IMR-90 (cell line): ENCODE measurements around the gene PGM2. TPM values are rescaled to one million over a fixed set of nuclear protein-coding genes. Genes with fewer than 3 reads are reported as not detected.

Source experiments
- ATAC-seq: fragments of 200-7000 bp; cut with Tn5 transposase; 2 replicates; pipeline ENCODE4 v1.9.1; 2020; ENCODE audit warnings: low read depth, mild to moderate bottlenecking, moderate library complexity
- BruUV-seq: library from RNA; stranded (reverse); fragments of 400-500 nt; replicated peaks from 2 replicates; lab custom pipeline; 2021; lab: Mats Ljungman, UMichigan
- CTCF ChIA-PET: fragments of 300-600 bp; formaldehyde crosslinking; extraction: SDS; loops from one replicate; lab custom pipeline; 2021; ENCODE audit warnings: antibody characterized with exemption; lab: Yijun Ruan, JAX
- POLR2A ChIA-PET: fragments of 300-600 bp; sonication (Branson Sonifier 250); formaldehyde crosslinking; loops from one replicate; lab custom pipeline; 2022; ENCODE audit warnings: antibody characterized with exemption; ENCODE audit not compliant: unreplicated experiment; lab: Charles Lee
- DNase-seq: peaks from one replicate; pipeline ENCODE4 v3.0.0; 2013
- H2AFZ ChIP-seq: replicated peaks from 2 replicates; pipeline ENCODE3; 2013; ENCODE audit warnings: low read length, mild to moderate bottlenecking; ENCODE audit not compliant: poor library complexity
- H2AK5ac ChIP-seq: 2 replicates; pipeline ENCODE4 v1.6.1; 2013; ENCODE audit warnings: low read depth, low read length, inconsistent platforms
- H2AK9ac ChIP-seq: replicated peaks from 2 replicates; pipeline ENCODE3; 2013; ENCODE audit warnings: mild to moderate bottlenecking, low read depth, low read length, moderate library complexity; ENCODE audit not compliant: poor library complexity
- H2BK120ac ChIP-seq: 2 replicates; pipeline ENCODE4 v1.6.1; 2013; ENCODE audit warnings: low read depth, low read length, inconsistent platforms
- H2BK15ac ChIP-seq: 3 replicates; pipeline ENCODE4 v1.6.1; 2013; ENCODE audit warnings: low read depth, low read length, inconsistent platforms
- H2BK20ac ChIP-seq: 2 replicates; pipeline ENCODE4 v1.6.1; 2013; ENCODE audit warnings: low read depth, mild to moderate bottlenecking, inconsistent platforms, low read length, moderate library complexity
- H2BK5ac ChIP-seq: 2 replicates; pipeline ENCODE4 v1.6.1; 2013; ENCODE audit warnings: mild to moderate bottlenecking, low read depth, low read length, inconsistent platforms; ENCODE audit not compliant: poor library complexity, severe bottlenecking
- H3K14ac ChIP-seq: replicated peaks from 2 replicates; pipeline ENCODE4 v1.6.1; 2013; ENCODE audit warnings: low read depth, low read length, inconsistent platforms
- H3K18ac ChIP-seq: 2 replicates; pipeline ENCODE4 v1.6.1; 2013; ENCODE audit warnings: low read depth, low read length, control low read depth
- H3K23ac ChIP-seq: 2 replicates; pipeline ENCODE4 v1.6.1; 2013; ENCODE audit warnings: low read depth, low read length, inconsistent platforms
- H3K27ac ChIP-seq: 2 replicates; pipeline ENCODE4 v1.5.1; 2013; ENCODE audit warnings: mild to moderate bottlenecking, control low read depth, low read length; ENCODE audit not compliant: insufficient read depth
- H3K27me3 ChIP-seq: 2 replicates; pipeline ENCODE4 v1.6.1; 2013; ENCODE audit warnings: low read length; ENCODE audit not compliant: control insufficient read depth, insufficient read depth
- H3K36me3 ChIP-seq: 2 replicates; pipeline ENCODE4 v1.6.1; 2013; ENCODE audit warnings: low read length, mixed read lengths; ENCODE audit not compliant: control insufficient read depth, insufficient read depth
- H3K4ac ChIP-seq: 2 replicates; pipeline ENCODE4 v1.6.1; 2013; ENCODE audit warnings: low read depth, low read length, inconsistent platforms
- H3K4me1 ChIP-seq: 2 replicates; pipeline ENCODE4 v1.6.1; 2013; ENCODE audit warnings: low read length, mixed read lengths; ENCODE audit not compliant: control insufficient read depth, insufficient read depth
- H3K4me2 ChIP-seq: 2 replicates; pipeline ENCODE4 v1.6.1; 2013; ENCODE audit warnings: low read depth, mild to moderate bottlenecking, control low read depth, low read length, moderate library complexity
- H3K4me3 ChIP-seq: 2 replicates; pipeline ENCODE4 v1.5.1; 2013; ENCODE audit warnings: low read depth, mild to moderate bottlenecking, control low read depth, low read length, moderate library complexity; ENCODE audit not compliant: insufficient read depth
- H3K56ac ChIP-seq: 2 replicates; pipeline ENCODE4 v1.6.1; 2013; ENCODE audit warnings: low read length, inconsistent platforms; ENCODE audit not compliant: insufficient read depth; ENCODE audit errors: extremely low read depth
- H3K79me1 ChIP-seq, 2 experiments: 2 replicates each; pipeline ENCODE4 v1.6.1; 2013; ENCODE audit warnings: low read length in 2 of 2, inconsistent platforms in 1 of 2, low read depth in 1 of 2
- H3K9ac ChIP-seq: 2 replicates; pipeline ENCODE4 v1.6.1; 2013; ENCODE audit warnings: low read depth, low read length, control low read depth
- H3K9me1 ChIP-seq: 2 replicates; pipeline ENCODE4 v1.6.1; 2013; ENCODE audit warnings: low read length, inconsistent platforms; ENCODE audit not compliant: insufficient read depth
- H3K9me3 ChIP-seq: 2 replicates; pipeline ENCODE4 v1.6.1; 2013; ENCODE audit warnings: low read length; ENCODE audit not compliant: control insufficient read depth, insufficient read depth
- H4K20me1 ChIP-seq: 2 replicates; pipeline ENCODE4 v1.6.1; 2013; ENCODE audit warnings: low read length, inconsistent platforms; ENCODE audit not compliant: insufficient read depth
- H4K5ac ChIP-seq: 2 replicates; pipeline ENCODE4 v1.6.1; 2013; ENCODE audit warnings: mild to moderate bottlenecking, low read depth, low read length, control low read depth
- H4K8ac ChIP-seq, 2 experiments: 2 replicates each; pipeline ENCODE4 v1.6.1; 2013; ENCODE audit warnings: low read depth in 2 of 2, low read length in 2 of 2, control low read depth in 1 of 2, inconsistent platforms in 1 of 2
- H4K91ac ChIP-seq: 2 replicates; pipeline ENCODE4 v1.6.1; 2013; ENCODE audit warnings: low read depth, low read length, inconsistent platforms; ENCODE audit not compliant: insufficient read depth
- BHLHE40 ChIP-seq: fragments of 150-350 bp; IDR thresholded peaks from 2 replicates; pipeline ENCODE4 v1.6.1; 2016; ENCODE audit warnings: mild to moderate bottlenecking, low read depth, low read length
- CEBPB ChIP-seq: IDR thresholded peaks from 2 replicates; pipeline ENCODE4 v1.6.1; 2012; ENCODE audit warnings: low read depth, low read length, improper control_type of control experiment
- CHD1 ChIP-seq: IDR thresholded peaks from 2 replicates; pipeline ENCODE4 v1.6.1; 2012; ENCODE audit warnings: low read depth, low read length, improper control_type of control experiment
- FOS ChIP-seq: fragments of 150-350 bp; IDR thresholded peaks from 2 replicates; pipeline ENCODE4 v1.6.1; 2016; ENCODE audit warnings: low read depth, low read length
- MAFK ChIP-seq: IDR thresholded peaks from 2 replicates; pipeline ENCODE4 v1.6.1; 2012; ENCODE audit warnings: low read depth, low read length, improper control_type of control experiment
- MAZ ChIP-seq: IDR thresholded peaks from 2 replicates; pipeline ENCODE4 v1.6.1; 2012; ENCODE audit warnings: low read depth, mild to moderate bottlenecking, low read length, improper control_type of control experiment, moderate library complexity, borderline replicate concordance
- MXI1 ChIP-seq: IDR thresholded peaks from 2 replicates; pipeline ENCODE4 v1.6.1; 2012; ENCODE audit warnings: low read depth, mild to moderate bottlenecking, low read length, moderate library complexity, borderline replicate concordance
- NFE2L2 ChIP-seq: fragments of 150-350 bp; IDR thresholded peaks from 2 replicates; pipeline ENCODE4 v1.6.1; 2016; ENCODE audit warnings: low read depth, mild to moderate bottlenecking, low read length
- POLR2A ChIP-seq: IDR thresholded peaks from 2 replicates; pipeline ENCODE4 v1.6.1; 2012; ENCODE audit warnings: mild to moderate bottlenecking, low read depth, low read length
- RAD21 ChIP-seq: IDR thresholded peaks from 2 replicates; pipeline ENCODE4 v1.6.1; 2012; ENCODE audit warnings: low read length, improper control_type of control experiment
- RCOR1 ChIP-seq: IDR thresholded peaks from 2 replicates; pipeline ENCODE4 v1.6.1; 2012; ENCODE audit warnings: mild to moderate bottlenecking, low read length, improper control_type of control experiment; ENCODE audit not compliant: insufficient replicate concordance
- RFX5 ChIP-seq: IDR thresholded peaks from 2 replicates; pipeline ENCODE4 v1.8.0; 2012; ENCODE audit warnings: low read depth, mild to moderate bottlenecking, low read length, moderate library complexity
- SMC3 ChIP-seq: fragments of 150-350 bp; IDR thresholded peaks from 2 replicates; pipeline ENCODE4 v1.6.1; 2016; ENCODE audit warnings: low read depth, mild to moderate bottlenecking, antibody characterized with exemption, low read length, moderate library complexity
- WGBS, 2 experiments: methylation state at CpG; one replicate each; pipeline versions ENCODE4 v1.1.5 to v1.1.7; 2013; ENCODE audit warnings: missing lambda C conversion rate in 2 of 2; ENCODE audit not compliant: insufficient read length in 1 of 2; ENCODE audit errors: extremely low coverage in 2 of 2; 5-methylcytosine and 5-hydroxymethylcytosine counted together
- dilution Hi-C: fragments of 300-500 bp; cut with HindIII; formaldehyde crosslinking; loops from one replicate; pipeline ENCODE4 v1.14.3; 2018; ENCODE audit warnings: low sequenced_read_pairs; ENCODE audit not compliant: unreplicated experiment
- in situ Hi-C: fragments of 300-500 bp; cut with MboI; formaldehyde crosslinking; loops from 3 replicates; pipeline ENCODE4 v1.14.3; 2019; ENCODE audit warnings: low sequenced_read_pairs, inconsistent platforms, mixed read lengths
- intact Hi-C: fragments of 100-400 bp; cut with micrococcal nuclease; formaldehyde crosslinking; loops from 2 replicates; pipeline ENCODE4 v1.10.0; 2022
- polyA plus RNA-seq, 3 experiments: library from polyadenylated mRNA; depleted of rRNA; stranded (reverse); fragments of >200 nt; gene quantifications; 2 replicates each; pipeline ENCODE4 v1.2.3, GENCODE V29; 2012; ENCODE audit warnings: low replicate concordance in 1 of 3
- total RNA-seq: library from RNA; depleted of rRNA; stranded (reverse); fragments of >200 nt; gene quantifications from 2 replicates; pipeline ENCODE4 v1.2.3, GENCODE V29; 2012
- TF ChIP-seq, protein P1 (sequence below): fragments of 150-350 bp; IDR thresholded peaks from 2 replicates; pipeline ENCODE4 v1.6.1; 2017; ENCODE audit warnings: mild to moderate bottlenecking, antibody characterized with exemption, low read length, low read depth
- TF ChIP-seq, protein P2 (sequence below): fragments of 150-350 bp; IDR thresholded peaks from 2 replicates; pipeline ENCODE4 v1.6.1; 2016; ENCODE audit warnings: low read depth, mild to moderate bottlenecking, low read length, moderate library complexity, borderline replicate concordance
- TF ChIP-seq, protein P3 (sequence below): conservative IDR thresholded peaks from 2 replicates; pipeline ENCODE4 v1.5.1; 2012; ENCODE audit warnings: mild to moderate bottlenecking, low read depth, low read length, improper control_type of control experiment

PGM2 gene
- total and polyA plus RNA-seq, 2 of the 4 experiments (the other 2 are of a cell fraction) = 18.7 to 26.2 TPM

DNA sequence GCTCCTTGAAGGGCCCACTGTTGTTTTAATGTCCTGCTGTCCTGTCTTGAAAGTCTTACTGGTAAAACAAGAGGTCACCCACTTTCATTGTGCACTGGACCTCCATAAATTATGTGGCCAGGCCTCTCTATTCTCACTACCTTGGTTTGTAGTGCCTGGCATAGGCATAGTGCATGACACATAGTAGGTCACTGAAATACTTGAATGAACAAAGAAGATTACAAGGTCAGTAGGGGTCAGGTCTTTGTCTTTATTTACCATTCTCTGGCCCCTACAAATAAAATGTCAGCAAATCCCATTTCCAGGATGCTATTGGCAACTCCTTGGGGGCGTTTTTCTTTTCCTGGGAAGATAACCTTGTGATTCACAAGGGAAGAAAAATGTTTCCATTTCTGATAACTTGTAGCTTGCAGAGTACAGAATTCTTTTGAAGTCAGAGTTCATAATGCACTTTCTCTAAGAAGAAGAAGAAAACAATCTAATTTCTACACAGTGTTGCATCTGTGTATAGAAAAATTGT lies 1.4 kb downstream of the PGM2 start:
- TF ChIP-seq CEBPB (no peak), BHLHE40 (no peak), RAD21 (no peak), MXI1 (no peak), MAZ (no peak), POLR2A (no peak), FOS (no peak), RCOR1 (no peak), RFX5 (no peak), SMC3 (no peak), CHD1 (no peak), MAFK (no peak), NFE2L2 (no peak)
- TF ChIP-seq, protein P1, sequence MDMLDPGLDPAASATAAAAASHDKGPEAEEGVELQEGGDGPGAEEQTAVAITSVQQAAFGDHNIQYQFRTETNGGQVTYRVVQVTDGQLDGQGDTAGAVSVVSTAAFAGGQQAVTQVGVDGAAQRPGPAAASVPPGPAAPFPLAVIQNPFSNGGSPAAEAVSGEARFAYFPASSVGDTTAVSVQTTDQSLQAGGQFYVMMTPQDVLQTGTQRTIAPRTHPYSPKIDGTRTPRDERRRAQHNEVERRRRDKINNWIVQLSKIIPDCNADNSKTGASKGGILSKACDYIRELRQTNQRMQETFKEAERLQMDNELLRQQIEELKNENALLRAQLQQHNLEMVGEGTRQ = no peak
- TF ChIP-seq, protein P2, sequence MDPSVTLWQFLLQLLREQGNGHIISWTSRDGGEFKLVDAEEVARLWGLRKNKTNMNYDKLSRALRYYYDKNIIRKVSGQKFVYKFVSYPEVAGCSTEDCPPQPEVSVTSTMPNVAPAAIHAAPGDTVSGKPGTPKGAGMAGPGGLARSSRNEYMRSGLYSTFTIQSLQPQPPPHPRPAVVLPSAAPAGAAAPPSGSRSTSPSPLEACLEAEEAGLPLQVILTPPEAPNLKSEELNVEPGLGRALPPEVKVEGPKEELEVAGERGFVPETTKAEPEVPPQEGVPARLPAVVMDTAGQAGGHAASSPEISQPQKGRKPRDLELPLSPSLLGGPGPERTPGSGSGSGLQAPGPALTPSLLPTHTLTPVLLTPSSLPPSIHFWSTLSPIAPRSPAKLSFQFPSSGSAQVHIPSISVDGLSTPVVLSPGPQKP = no peak
- TF ChIP-seq, protein P3, sequence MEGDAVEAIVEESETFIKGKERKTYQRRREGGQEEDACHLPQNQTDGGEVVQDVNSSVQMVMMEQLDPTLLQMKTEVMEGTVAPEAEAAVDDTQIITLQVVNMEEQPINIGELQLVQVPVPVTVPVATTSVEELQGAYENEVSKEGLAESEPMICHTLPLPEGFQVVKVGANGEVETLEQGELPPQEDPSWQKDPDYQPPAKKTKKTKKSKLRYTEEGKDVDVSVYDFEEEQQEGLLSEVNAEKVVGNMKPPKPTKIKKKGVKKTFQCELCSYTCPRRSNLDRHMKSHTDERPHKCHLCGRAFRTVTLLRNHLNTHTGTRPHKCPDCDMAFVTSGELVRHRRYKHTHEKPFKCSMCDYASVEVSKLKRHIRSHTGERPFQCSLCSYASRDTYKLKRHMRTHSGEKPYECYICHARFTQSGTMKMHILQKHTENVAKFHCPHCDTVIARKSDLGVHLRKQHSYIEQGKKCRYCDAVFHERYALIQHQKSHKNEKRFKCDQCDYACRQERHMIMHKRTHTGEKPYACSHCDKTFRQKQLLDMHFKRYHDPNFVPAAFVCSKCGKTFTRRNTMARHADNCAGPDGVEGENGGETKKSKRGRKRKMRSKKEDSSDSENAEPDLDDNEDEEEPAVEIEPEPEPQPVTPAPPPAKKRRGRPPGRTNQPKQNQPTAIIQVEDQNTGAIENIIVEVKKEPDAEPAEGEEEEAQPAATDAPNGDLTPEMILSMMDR = no peak
- Histone ChIP-seq H2AFZ (no peak overlapping the region), H2BK5ac (no peak overlapping the region), H4K20me1 (no peaks in the 10 kb centered on the region; the same call in 1 of the 2 replicates), H3K4me3 (0 out of 2 replicates have a peak overlapping the region, but pooled peaks have one; percentile 21), H3K9me1 (no peaks in the 10 kb centered on the region), H3K14ac (no peak overlapping the region), H3K23ac (peak overlapping the region; percentile 15; the same call in 1 of the 2 replicates), H4K5ac (no peak overlapping the region), H2AK9ac (no peak overlapping the region), H2AK5ac (no peak overlapping the region), H3K9me3 (no peaks in the 10 kb centered on the region), H3K9ac (no peak overlapping the region), H3K36me3 (peaks cover 2% of the 10 kb centered on the region; the same call in 1 of the 2 replicates), H3K27ac (no peak overlapping the region), H3K4ac (no peak overlapping the region), H4K91ac (no peak overlapping the region), H3K27me3 (no peaks in the 10 kb centered on the region), H3K18ac (no peak overlapping the region), H2BK15ac (no peak overlapping the region), H3K56ac (no peak overlapping the region), H3K79me1 (peaks cover 2 to 9% of the 10 kb centered on the region in 2 experiments; a peak in 1 of 4 replicates), H3K4me1 (peaks cover 2% of the 10 kb centered on the region), H4K8ac (no peak overlapping the region), H3K4me2 (peak overlapping the region; percentile 97), H2BK120ac (no peak overlapping the region), H2BK20ac (no peak overlapping the region)
- ChIA-PET POLR2A (no interaction called here), CTCF (no interaction called here)
- BruUV-seq = no TSS peak
- in situ Hi-C loops = no loop called here
- intact Hi-C loops = no loop called here
- DNase-seq (no peak), ATAC-seq (no peak)
- dilution Hi-C loops = no loop called here
- no CpG with 5 or more reads among the region's 1 CpG for WGBS, 2 experiments
